Parathyroid adenoma (tissue), 2 donors: ENCODE measurements around the gene IFI44L.

Experiments
- H2AFZ ChIP-seq: fragments of 300-600 bp; sonication (generic); one replicate; pipeline ENCODE4 v1.7.0; 2017; ENCODE audit warnings: antibody characterized with exemption, mild to moderate bottlenecking
- H3K27ac ChIP-seq: fragments of 300-600 bp; sonication (generic); one replicate; pipeline ENCODE4 v1.7.0; 2017
- H3K27me3 ChIP-seq: fragments of 300-600 bp; sonication (generic); one replicate; pipeline ENCODE4 v1.7.0; 2017; ENCODE audit warnings: low read length; ENCODE audit not compliant: control insufficient read depth, insufficient read depth
- H3K36me3 ChIP-seq: fragments of 300-600 bp; sonication (generic); one replicate; pipeline ENCODE4 v1.7.0; 2017; ENCODE audit warnings: low read length; ENCODE audit not compliant: control insufficient read depth, insufficient read depth
- H3K4me1 ChIP-seq: fragments of 300-600 bp; sonication (generic); one replicate; pipeline ENCODE4 v1.7.0; 2017; ENCODE audit warnings: control low read depth
- H3K4me2 ChIP-seq: fragments of 300-600 bp; sonication (generic); one replicate; pipeline ENCODE4 v1.7.0; 2017; ENCODE audit warnings: low read length
- H3K4me3 ChIP-seq: fragments of 300-600 bp; sonication (generic); one replicate; pipeline ENCODE4 v1.7.0; 2017; ENCODE audit warnings: low read depth, low read length
- H3K79me2 ChIP-seq: fragments of 300-600 bp; sonication (generic); one replicate; pipeline ENCODE4 v1.7.0; 2017; ENCODE audit warnings: control low read depth
- H3K9ac ChIP-seq: fragments of 300-600 bp; sonication (generic); one replicate; pipeline ENCODE4 v1.7.0; 2017; ENCODE audit warnings: mild to moderate bottlenecking
- H3K9me3 ChIP-seq: fragments of 300-600 bp; sonication (generic); one replicate; pipeline ENCODE4 v1.7.0; 2017; ENCODE audit warnings: low read length; ENCODE audit not compliant: control insufficient read depth
- TF ChIP-seq, protein P1 (sequence below): fragments of 300-600 bp; sonication (generic); IDR thresholded peaks from one replicate; pipeline ENCODE4 v1.7.0; 2017; ENCODE audit warnings: antibody characterized with exemption, mild to moderate bottlenecking
- donor health status: primary hyperparathyroidism.

The IFI44L gene

DNA sequence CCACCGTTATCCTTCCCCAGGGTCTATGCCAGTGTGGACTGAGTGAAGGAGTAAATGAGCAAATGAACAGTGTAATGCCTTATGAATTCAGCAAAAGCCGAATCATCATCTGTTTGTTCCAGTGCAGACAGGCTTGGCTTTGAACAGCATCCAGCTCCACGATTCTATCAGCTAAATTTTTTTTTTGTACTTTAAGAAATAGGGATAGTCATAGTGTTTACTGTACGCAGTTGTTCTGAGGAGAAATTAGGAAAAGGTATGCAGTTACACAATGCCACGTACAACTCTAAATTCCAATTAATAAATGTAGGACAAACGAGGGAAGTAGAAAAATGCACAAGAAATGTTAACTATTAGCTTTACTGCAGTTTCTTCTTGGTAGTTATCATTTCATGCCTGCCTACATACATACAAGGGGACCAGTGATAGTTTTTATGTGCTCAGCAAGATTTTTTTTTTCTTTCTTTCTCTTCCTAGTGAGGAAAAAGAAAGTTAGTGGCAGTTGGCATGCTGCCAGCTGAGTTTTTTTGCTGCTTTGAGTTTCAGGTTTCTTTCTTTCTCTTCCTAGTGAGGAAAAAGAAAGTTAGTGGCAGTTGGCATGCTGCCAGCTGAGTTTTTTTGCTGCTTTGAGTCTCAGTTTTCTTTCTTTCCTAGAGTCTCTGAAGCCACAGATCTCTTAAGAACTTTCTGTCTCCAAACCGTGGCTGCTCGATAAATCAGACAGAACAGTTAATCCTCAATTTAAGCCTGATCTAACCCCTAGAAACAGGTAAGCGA lies at the start of gene IFI44L:
Gene IFI44L, plus strand, starts transcription at position 646 of the 777 bp plus-strand sequence. CDS start 7,468 bp downstream, outside the sequence.
- no peaks in the 10 kb centered on the region for H3K27me3 ChIP-seq
- H3K4me1 ChIP-seq: no peaks in the 10 kb centered on the region
- H2AFZ ChIP-seq: peak within 1 kb of the TSS; percentile 10
- H3K4me2 ChIP-seq: peak within 1 kb of the TSS; percentile 76
- H3K9me3 ChIP-seq: no peaks in the 10 kb centered on the region
- TF ChIP-seq, protein P1, sequence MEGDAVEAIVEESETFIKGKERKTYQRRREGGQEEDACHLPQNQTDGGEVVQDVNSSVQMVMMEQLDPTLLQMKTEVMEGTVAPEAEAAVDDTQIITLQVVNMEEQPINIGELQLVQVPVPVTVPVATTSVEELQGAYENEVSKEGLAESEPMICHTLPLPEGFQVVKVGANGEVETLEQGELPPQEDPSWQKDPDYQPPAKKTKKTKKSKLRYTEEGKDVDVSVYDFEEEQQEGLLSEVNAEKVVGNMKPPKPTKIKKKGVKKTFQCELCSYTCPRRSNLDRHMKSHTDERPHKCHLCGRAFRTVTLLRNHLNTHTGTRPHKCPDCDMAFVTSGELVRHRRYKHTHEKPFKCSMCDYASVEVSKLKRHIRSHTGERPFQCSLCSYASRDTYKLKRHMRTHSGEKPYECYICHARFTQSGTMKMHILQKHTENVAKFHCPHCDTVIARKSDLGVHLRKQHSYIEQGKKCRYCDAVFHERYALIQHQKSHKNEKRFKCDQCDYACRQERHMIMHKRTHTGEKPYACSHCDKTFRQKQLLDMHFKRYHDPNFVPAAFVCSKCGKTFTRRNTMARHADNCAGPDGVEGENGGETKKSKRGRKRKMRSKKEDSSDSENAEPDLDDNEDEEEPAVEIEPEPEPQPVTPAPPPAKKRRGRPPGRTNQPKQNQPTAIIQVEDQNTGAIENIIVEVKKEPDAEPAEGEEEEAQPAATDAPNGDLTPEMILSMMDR: no peak
- H3K9ac ChIP-seq: no peak within 1 kb of the TSS
- H3K79me2 ChIP-seq: no peaks in the 10 kb centered on the region
- H3K36me3 ChIP-seq: no peaks in the 10 kb centered on the region
- H3K27ac ChIP-seq: peak within 1 kb of the TSS; percentile 54
- H3K4me3 ChIP-seq: peak within 1 kb of the TSS; percentile 47

DNA sequence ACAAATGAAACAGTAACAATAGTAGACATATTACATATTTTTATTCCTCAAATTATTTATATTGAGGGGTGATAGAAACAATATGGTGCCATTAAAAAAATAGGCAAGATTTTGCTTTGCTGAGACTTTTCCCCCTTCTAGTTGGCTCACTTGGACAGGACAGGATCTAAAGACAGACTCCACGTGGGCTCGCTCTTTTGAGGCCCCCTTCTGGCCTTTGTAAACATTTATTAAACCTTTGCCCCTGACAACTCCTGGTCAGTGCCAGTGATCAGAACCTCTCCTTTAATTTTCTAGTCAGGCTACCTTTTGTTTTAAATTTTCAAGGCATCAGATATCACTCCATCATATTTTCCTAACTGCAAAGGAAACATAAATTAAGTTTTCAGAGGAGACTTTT lies 49.7 kb upstream of the IFI44L start:
- H3K27ac ChIP-seq: no peak overlapping the region
- no peak overlapping the region for H3K4me3 ChIP-seq
- H3K36me3 ChIP-seq: no peaks in the 10 kb centered on the region
- H2AFZ ChIP-seq: no peak overlapping the region
- TF ChIP-seq, protein P1: no peak
- no peaks in the 10 kb centered on the region for H3K4me1 ChIP-seq
- H3K27me3 ChIP-seq: no peaks in the 10 kb centered on the region
- no peak overlapping the region for H3K9ac ChIP-seq
- no peaks in the 10 kb centered on the region for H3K79me2 ChIP-seq
- no peaks in the 10 kb centered on the region for H3K9me3 ChIP-seq
- no peak overlapping the region for H3K4me2 ChIP-seq

DNA sequence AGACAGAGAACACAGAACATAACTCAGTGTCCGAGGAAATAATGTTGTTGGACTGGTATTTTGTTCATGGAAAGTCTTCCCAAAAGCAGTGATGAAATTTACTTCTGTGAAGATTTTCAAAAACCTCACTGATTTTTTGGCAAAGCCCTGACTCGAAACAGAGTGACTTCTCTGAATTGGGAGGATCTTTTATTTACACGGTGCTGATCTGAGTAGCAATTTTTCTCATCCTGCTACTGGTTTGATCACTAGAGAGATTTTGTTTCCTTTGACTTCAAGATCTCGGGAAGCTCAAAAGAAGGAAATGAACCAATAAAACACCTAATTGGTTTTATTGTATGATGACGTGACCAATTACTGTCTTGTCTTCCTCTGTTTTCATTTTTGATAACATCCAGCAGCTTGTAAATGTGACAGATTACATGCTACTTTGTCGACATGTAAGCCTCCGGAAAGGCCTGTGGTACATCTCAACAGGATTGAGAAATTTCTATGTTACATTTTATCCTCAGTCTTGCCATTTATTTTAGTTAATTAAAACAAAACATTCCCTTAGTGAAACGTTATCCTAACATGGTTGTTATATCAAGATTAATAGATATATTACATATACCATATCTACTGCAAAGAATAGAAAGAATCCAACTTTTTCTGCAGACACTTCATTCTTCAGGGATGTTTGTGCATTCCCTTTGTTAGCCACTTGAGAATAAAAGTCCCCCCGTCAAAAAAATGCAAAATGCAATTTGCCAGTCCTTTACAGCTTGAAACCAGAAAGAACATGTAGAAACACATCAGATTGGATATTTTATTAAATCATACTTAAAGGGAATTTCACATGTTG lies 42.8 kb upstream of the IFI44L start:
- Histone ChIP-seq H3K79me2 (no peaks in the 10 kb centered on the region), H2AFZ (no peak overlapping the region), H3K9ac (no peak overlapping the region), H3K27ac (no peak overlapping the region), H3K27me3 (no peaks in the 10 kb centered on the region), H3K4me3 (no peak overlapping the region), H3K4me2 (no peak overlapping the region), H3K4me1 (no peaks in the 10 kb centered on the region), H3K36me3 (no peaks in the 10 kb centered on the region), H3K9me3 (no peaks in the 10 kb centered on the region)
- TF ChIP-seq, protein P1: no peak

DNA sequence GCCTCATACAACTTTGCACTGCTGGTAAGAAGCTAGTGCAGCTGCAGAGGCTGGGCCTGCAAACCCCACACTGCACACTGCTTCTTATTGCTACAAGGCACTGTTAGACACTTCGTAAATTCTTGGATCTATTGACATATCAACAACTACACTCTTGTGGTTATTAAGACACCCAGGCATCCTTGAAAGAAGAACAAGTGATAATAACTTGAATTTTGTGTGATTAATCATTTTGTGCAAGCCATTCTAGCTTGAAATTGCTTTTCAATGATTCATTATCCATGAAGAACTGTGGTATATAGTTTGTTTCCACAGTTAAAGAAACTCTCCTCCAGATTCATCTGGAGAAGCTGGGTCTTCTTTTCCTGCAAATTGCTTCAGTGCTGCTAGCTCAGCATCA lies 33.7 kb upstream of the IFI44L start:
- no peaks in the 10 kb centered on the region for H3K79me2 ChIP-seq
- H3K36me3 ChIP-seq: no peaks in the 10 kb centered on the region
- H3K27ac ChIP-seq: no peak overlapping the region
- TF ChIP-seq, protein P1: no peak
- no peaks in the 10 kb centered on the region for H3K9me3 ChIP-seq
- H3K4me3 ChIP-seq: no peak overlapping the region
- H3K4me2 ChIP-seq: no peak overlapping the region
- no peak overlapping the region for H2AFZ ChIP-seq
- no peaks in the 10 kb centered on the region for H3K27me3 ChIP-seq
- no peak overlapping the region for H3K9ac ChIP-seq
- no peaks in the 10 kb centered on the region for H3K4me1 ChIP-seq
